Ovary (tissue), 3 donors: ENCODE data around the gene CSNK2A2.

Experiments used
- CTCF ChIP-seq, 3 donors: fragments of 450-650 bp in 2 of 3; fragments of 200-600 bp in 1 of 3; IDR thresholded peaks; one replicate each; pipeline versions ENCODE4 v1.5.1 to v1.8.0; 2016 to 2022; ENCODE audit warnings: antibody characterized with exemption in 3 of 3, mild to moderate bottlenecking in 1 of 3
- POLR2A ChIP-seq: fragments of 450-650 bp; IDR thresholded peaks from one replicate; pipeline ENCODE4 v1.6.1; 2017; ENCODE audit warnings: antibody characterized with exemption, mild to moderate bottlenecking, moderate library complexity
- donor health status: DM: no; HTN: no; CAD: no.

- TF ChIP-seq CTCF (IDR thresholded peaks at IDR 0.05) (no peak), POLR2A (no peak)
Observed at GRCh38 chr16:58160855-58161254, 37.1 kb downstream of the CSNK2A2 start.
